ENCODE results near the gene PFDN1. TPM values are rescaled to one million over a fixed set of nuclear protein-coding genes. Genes with fewer than 3 reads are reported as not detected.

Gene PFDN1
- total and polyA plus RNA-seq, 10 donors = 38.0 to 82.1 (median 61.6) TPM

DNA sequence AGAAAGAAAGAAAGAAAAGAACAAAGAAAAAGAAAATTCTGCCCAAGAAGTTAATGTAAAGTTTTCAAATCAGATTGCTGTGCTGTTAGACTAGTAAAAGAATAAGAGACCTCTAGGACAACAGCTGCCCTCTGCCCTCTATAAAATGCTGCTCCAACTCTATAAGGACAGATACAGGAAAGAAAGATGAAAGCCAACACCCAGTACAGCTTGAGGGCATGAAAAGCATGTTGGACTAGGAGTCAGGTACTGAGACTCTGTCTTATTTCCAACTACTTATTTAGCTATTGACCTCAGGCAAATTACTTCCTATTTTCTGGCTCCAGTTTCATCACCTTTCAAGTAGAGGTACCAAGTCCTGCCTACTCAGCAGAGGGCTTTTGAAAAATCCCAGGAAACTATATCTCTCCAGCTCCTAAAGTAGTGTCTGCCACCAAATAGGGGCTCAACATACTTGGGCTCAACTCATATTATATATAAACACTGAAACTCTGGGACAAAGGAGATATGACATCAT is 37.8 kb upstream of the PFDN1 start:
- H3K4me1 ChIP-seq = peaks cover 19 to 77% (median 51%) of the 10 kb centered on the region in 6 donors
- no peaks in the 10 kb centered on the region for H3K9me3 ChIP-seq
- peaks cover 0 to 1% (median 0%) of the 10 kb centered on the region in 6 donors for H3K36me3 ChIP-seq
- DNase-seq = no peak
- peak overlapping the region in 3 of 8 donors; percentile 3 to 83 (median 81) for H3K27ac ChIP-seq
- intact Hi-C loops (cut with DNase I; ENCODE audit: low total_unique reads) = no loop called here
- no peak overlapping the region for H3K4me3 ChIP-seq
- TF ChIP-seq, protein P1, sequence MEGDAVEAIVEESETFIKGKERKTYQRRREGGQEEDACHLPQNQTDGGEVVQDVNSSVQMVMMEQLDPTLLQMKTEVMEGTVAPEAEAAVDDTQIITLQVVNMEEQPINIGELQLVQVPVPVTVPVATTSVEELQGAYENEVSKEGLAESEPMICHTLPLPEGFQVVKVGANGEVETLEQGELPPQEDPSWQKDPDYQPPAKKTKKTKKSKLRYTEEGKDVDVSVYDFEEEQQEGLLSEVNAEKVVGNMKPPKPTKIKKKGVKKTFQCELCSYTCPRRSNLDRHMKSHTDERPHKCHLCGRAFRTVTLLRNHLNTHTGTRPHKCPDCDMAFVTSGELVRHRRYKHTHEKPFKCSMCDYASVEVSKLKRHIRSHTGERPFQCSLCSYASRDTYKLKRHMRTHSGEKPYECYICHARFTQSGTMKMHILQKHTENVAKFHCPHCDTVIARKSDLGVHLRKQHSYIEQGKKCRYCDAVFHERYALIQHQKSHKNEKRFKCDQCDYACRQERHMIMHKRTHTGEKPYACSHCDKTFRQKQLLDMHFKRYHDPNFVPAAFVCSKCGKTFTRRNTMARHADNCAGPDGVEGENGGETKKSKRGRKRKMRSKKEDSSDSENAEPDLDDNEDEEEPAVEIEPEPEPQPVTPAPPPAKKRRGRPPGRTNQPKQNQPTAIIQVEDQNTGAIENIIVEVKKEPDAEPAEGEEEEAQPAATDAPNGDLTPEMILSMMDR (IDR thresholded peaks at IDR 0.05 in 8 of 11, conservative IDR thresholded peaks at IDR 0.05 in 3 of 11) = no peak
- no peak for TF ChIP-seq POLR2A (IDR thresholded peaks at IDR 0.05)
- H3K27me3 ChIP-seq (replicated peaks in 1 of 7) = peaks cover 0 to under 1% (median 0%) of the 10 kb centered on the region in 7 donors

DNA sequence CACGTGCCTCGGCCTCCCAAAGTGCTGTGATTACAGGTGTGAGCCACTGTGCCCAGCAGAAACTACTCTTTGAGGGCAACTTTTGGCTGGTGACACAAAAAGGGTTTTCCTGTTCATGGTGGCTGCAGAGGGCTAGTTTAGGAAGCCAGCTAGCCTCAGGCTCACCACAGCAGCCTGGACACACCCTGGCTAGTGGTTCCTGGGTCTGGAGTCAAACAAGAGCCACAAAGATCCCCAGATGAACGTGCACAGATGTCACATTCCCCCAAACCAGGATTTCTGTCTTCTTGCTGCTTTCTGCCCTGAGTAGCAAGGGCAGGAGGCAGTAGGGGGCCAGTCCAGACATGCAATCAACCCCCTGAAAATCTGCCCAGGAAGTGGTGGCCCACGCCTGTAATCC is 36.7 kb upstream of the PFDN1 start:
- peak; percentile 11 for DNase-seq
- peaks cover 19 to 70% (median 45%) of the 10 kb centered on the region in 6 donors for H3K4me1 ChIP-seq
- H3K36me3 ChIP-seq = peaks cover 0 to 12% (median 0%) of the 10 kb centered on the region in 6 donors
- intact Hi-C loops (cut with DNase I; ENCODE audit: low total_unique reads) = no loop called here
- peak overlapping the region in 1 of 8 donors; percentile 26 for H3K27ac ChIP-seq
- no peak for TF ChIP-seq POLR2A (IDR thresholded peaks at IDR 0.05)
- TF ChIP-seq, protein P1 (IDR thresholded peaks at IDR 0.05 in 8 of 11, conservative IDR thresholded peaks at IDR 0.05 in 3 of 11) = no peak
- TF ChIP-seq POLR2AphosphoS5 (IDR thresholded peaks at IDR 0.05) = no peak
- no peaks in the 10 kb centered on the region for H3K9me3 ChIP-seq
- no peaks in the 10 kb centered on the region for H3K27me3 ChIP-seq (replicated peaks in 1 of 7)
- WGBS, 5 donors = 57 to 73% (median 63%) methylated on average over 4 of the region's 4 CpGs
- no peak overlapping the region for H3K4me3 ChIP-seq

DNA sequence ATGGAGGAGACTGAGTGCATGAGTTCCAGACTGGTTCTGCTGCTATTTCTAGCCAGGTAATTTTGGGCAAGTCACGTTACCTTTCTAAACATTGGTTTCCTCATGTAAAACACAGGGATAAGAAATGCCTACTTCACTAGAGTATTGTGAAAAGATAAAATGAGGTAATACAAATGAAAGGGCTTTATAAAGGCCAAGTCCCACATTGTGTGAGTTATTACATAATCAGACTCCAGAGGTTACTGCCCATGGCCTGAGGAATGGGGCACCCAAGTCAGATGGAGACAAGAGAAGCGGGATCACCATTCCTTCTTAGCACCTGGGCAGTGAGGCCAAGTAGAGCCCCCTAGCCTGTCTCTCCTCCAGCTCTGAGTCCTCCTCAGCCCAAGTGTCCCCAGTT is 36.0 kb upstream of the PFDN1 start:
- Histone ChIP-seq H3K4me3 (no peak overlapping the region), H3K27ac (no peak overlapping the region), H3K36me3 (peaks cover 0 to 19% (median 0%) of the 10 kb centered on the region in 6 donors), H3K9me3 (no peaks in the 10 kb centered on the region), H3K4me1 (peaks cover 19 to 62% (median 41%) of the 10 kb centered on the region in 6 donors), H3K27me3 (replicated peaks in 1 of 7) (no peaks in the 10 kb centered on the region)
- WGBS, 5 donors = 66 to 93% (median 89%) methylated on average over 2 of the region's 2 CpGs
- intact Hi-C loops (cut with DNase I; ENCODE audit: low total_unique reads) = no loop called here
- TF ChIP-seq, protein P1 (IDR thresholded peaks at IDR 0.05 in 8 of 11, conservative IDR thresholded peaks at IDR 0.05 in 3 of 11) = no peak
- no peak for DNase-seq

DNA sequence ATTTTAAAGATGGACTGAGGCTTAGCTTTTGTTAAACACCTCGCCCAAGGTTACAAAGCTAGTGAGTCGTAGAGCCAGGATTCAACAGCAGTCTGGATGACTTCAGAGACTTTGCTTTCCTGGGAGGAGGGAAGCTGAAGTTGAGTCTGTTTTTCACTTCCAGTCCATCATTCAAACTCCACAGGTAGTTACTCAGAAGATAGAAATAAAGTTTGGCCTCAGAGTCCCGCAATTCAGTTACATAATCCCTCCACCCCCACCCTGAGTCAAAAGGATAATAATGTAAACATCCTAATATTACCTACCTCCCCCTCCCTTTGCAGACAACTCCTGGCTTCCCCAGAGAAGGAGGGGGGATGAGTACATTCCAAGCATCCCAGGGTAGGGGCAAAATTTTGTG is 35.4 kb upstream of the PFDN1 start:
- Histone ChIP-seq H3K9me3 (no peaks in the 10 kb centered on the region), H3K4me3 (no peak overlapping the region), H3K36me3 (peaks cover 0 to 25% (median under 1%) of the 10 kb centered on the region in 6 donors), H3K4me1 (peaks cover 19 to 57% (median 36%) of the 10 kb centered on the region in 6 donors), H3K27me3 (replicated peaks in 1 of 7) (no peaks in the 10 kb centered on the region), H3K27ac (no peak overlapping the region)
- 73 to 91% (median 86%) methylated on average over 3 of the region's 3 CpGs for WGBS, 5 donors
- DNase-seq = no peak
- intact Hi-C loops (cut with DNase I; ENCODE audit: low total_unique reads) = no loop called here
- TF ChIP-seq POLR2A (IDR thresholded peaks at IDR 0.05) (no peak), POLR2AphosphoS5 (IDR thresholded peaks at IDR 0.05) (no peak)
- TF ChIP-seq, protein P1 (IDR thresholded peaks at IDR 0.05 in 8 of 11, conservative IDR thresholded peaks at IDR 0.05 in 3 of 11) = no peak

All from spleen (tissue), 11 donors.